Caco-2 (cell line): Measurements from ENCODE around the gene TSHZ2. TPM values are rescaled to one million over a fixed set of nuclear protein-coding genes. Genes with fewer than 3 reads are reported as not detected.

ENCODE experiments used
- BruUV-seq: library from RNA; stranded (reverse); fragments of 400-500 nt; replicated peaks from 2 replicates; lab custom pipeline; 2021; lab: Mats Ljungman, UMichigan
- CTCF ChIA-PET: fragments of 300-600 bp; sonication (Branson Sonifier 250); formaldehyde crosslinking; loops from one replicate; lab custom pipeline; 2022; ENCODE audit warnings: antibody characterized with exemption; lab: Charles Lee
- POLR2A ChIA-PET: fragments of 300-600 bp; sonication (Branson Sonifier 250); formaldehyde crosslinking; loops from one replicate; lab custom pipeline; 2022; ENCODE audit warnings: antibody characterized with exemption; lab: Charles Lee
- DNase-seq, 2 experiments: peaks; one replicate each; pipeline versions ENCODE4 v3.0.0 to v3.0.0-alpha.2; 2020 to 2022
- H3K27me3 ChIP-seq: replicated peaks from 2 replicates; pipeline ENCODE4 v1.6.0; 2011; ENCODE audit warnings: low read length; ENCODE audit not compliant: control insufficient read depth, insufficient read depth
- H3K36me3 ChIP-seq: 2 replicates; pipeline ENCODE4 v1.5.1; 2011; ENCODE audit warnings: low read length; ENCODE audit not compliant: control insufficient read depth, insufficient read depth
- H3K4me1 ChIP-seq: fragments of 250-450 bp; sonication (Bioruptor Pico); 2 replicates; pipeline ENCODE4 v1.5.1; 2020; ENCODE audit warnings: mild to moderate bottlenecking
- H3K4me3 ChIP-seq: 2 replicates; pipeline ENCODE4 v1.5.1; 2011; ENCODE audit warnings: low read depth, mild to moderate bottlenecking, control low read depth, low read length
- H3K9me3 ChIP-seq: fragments of 250-450 bp; sonication (Bioruptor Pico); 2 replicates; pipeline ENCODE4 v1.5.1; 2020; ENCODE audit warnings: mild to moderate bottlenecking, moderate library complexity
- H3K27ac Mint-ChIP-seq: one replicate; pipeline ENCODE4 v1.8.0; 2022; ENCODE audit warnings: mixed read lengths; ENCODE audit not compliant: unreplicated experiment
- H3K27me3 Mint-ChIP-seq: one replicate; pipeline ENCODE4 v1.8.0; 2022; ENCODE audit warnings: mixed read lengths; ENCODE audit not compliant: insufficient read depth, unreplicated experiment
- H3K36me3 Mint-ChIP-seq: one replicate; pipeline ENCODE4 v1.8.0; 2022; ENCODE audit warnings: mild to moderate bottlenecking, mixed read lengths; ENCODE audit not compliant: insufficient read depth, unreplicated experiment
- H3K4me1 Mint-ChIP-seq: one replicate; pipeline ENCODE4 v1.8.0; 2022; ENCODE audit warnings: low read depth, mixed read lengths; ENCODE audit not compliant: unreplicated experiment
- H3K4me3 Mint-ChIP-seq: one replicate; pipeline ENCODE4 v1.8.0; 2022; ENCODE audit warnings: mild to moderate bottlenecking, moderate library complexity, mixed read lengths; ENCODE audit not compliant: unreplicated experiment
- H3K9me3 Mint-ChIP-seq: one replicate; pipeline ENCODE4 v1.8.0; 2022; ENCODE audit warnings: mixed read lengths; ENCODE audit not compliant: unreplicated experiment
- CTCF ChIP-seq, 2 experiments: fragments of 200-600 bp in 1 of 2; IDR thresholded peaks; 1 replicate in 1 of 2; 2 replicates in 1 of 2; pipeline versions ENCODE4 v1.5.1 to v1.8.0; 2011 to 2022; ENCODE audit warnings: antibody characterized with exemption in 1 of 2, control low read depth in 1 of 2, inconsistent platforms in 1 of 2, low read depth in 1 of 2, low read length in 1 of 2, mild to moderate bottlenecking in 1 of 2, moderate library complexity in 1 of 2; ENCODE audit not compliant: insufficient read depth in 1 of 2, severe bottlenecking in 1 of 2, unreplicated experiment in 1 of 2
- intact Hi-C: fragments of 100-400 bp; cut with micrococcal nuclease; formaldehyde crosslinking; loops from one replicate; pipeline ENCODE4 v1.10.0; 2022; ENCODE audit not compliant: unreplicated experiment
- total RNA-seq: library from RNA; stranded (reverse); gene quantifications from 2 replicates; pipeline ENCODE4 v1.2.3, GENCODE V29; 2022

The TSHZ2 gene
- total RNA-seq, 1 experiment from 2014 or later: 0.07 TPM

DNA sequence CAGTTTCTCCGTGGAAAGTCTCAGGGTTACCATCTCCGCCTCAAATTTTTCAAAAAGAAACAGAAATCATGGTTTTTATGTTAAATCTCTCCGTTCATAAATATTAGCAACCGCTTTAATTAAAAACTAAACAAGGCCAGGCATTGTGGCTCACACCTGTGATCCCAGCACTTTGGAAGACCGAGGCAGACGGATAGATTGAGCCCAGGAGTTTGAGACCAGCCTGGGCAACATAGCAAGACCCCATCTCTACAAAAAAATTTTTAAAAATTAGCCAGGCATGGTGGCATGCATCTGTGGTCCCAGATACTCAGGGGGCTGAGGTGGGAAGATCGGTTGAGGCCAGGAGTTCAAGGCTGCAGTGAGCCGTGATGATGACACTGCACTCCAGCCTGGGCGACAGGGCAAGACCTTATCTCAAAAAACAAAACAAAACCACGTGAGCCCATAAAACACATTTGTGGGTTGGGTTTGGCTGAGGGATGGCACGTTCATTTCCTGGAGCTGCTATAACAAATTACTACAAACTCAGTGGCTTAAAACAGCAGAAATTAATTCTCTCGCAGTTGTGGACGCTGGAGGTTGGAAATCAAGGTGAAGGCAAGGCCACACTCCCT, 398.3 kb downstream of the TSHZ2 start:
- BruUV-seq: no TSS peak
- H3K27me3 ChIP-seq: no peaks in the 10 kb centered on the region
- H3K4me3 Mint-ChIP-seq: no peak overlapping the region
- H3K4me1 ChIP-seq: no peaks in the 10 kb centered on the region
- no peaks in the 10 kb centered on the region for H3K9me3 ChIP-seq
- H3K27ac Mint-ChIP-seq: no peak overlapping the region
- H3K27me3 Mint-ChIP-seq: peaks cover 10% of the 10 kb centered on the region
- intact Hi-C loops: no loop called here
- CTCF ChIA-PET: no interaction called here
- no peak for TF ChIP-seq CTCF (IDR thresholded peaks at IDR 0.05; ENCODE audit: insufficient read depth in 1 of 2, low read depth in 1 of 2, low read length in 1 of 2, severe bottlenecking in 1 of 2, unreplicated experiment in 1 of 2)
- no peak for DNase-seq
- POLR2A ChIA-PET: no interaction called here
- no peak overlapping the region for H3K4me3 ChIP-seq
- H3K36me3 Mint-ChIP-seq: no peaks in the 10 kb centered on the region
- no peaks in the 10 kb centered on the region for H3K36me3 ChIP-seq
- no peaks in the 10 kb centered on the region for H3K4me1 Mint-ChIP-seq
- no peaks in the 10 kb centered on the region for H3K9me3 Mint-ChIP-seq

- ChIA-PET CTCF (no interaction called here), POLR2A (no interaction called here)
- H3K36me3 ChIP-seq: no peaks in the 10 kb centered on the region
- no peak for TF ChIP-seq CTCF (IDR thresholded peaks at IDR 0.05; ENCODE audit: insufficient read depth in 1 of 2, low read depth in 1 of 2, low read length in 1 of 2, severe bottlenecking in 1 of 2, unreplicated experiment in 1 of 2)
- no peak overlapping the region for H3K4me3 Mint-ChIP-seq
- H3K36me3 Mint-ChIP-seq: no peaks in the 10 kb centered on the region
- no peak overlapping the region for H3K4me3 ChIP-seq
- H3K4me1 ChIP-seq: no peaks in the 10 kb centered on the region
- H3K4me1 Mint-ChIP-seq: no peaks in the 10 kb centered on the region
- H3K9me3 ChIP-seq: no peaks in the 10 kb centered on the region
- H3K9me3 Mint-ChIP-seq: no peaks in the 10 kb centered on the region
- H3K27ac Mint-ChIP-seq: no peak overlapping the region
- peaks cover 7% of the 10 kb centered on the region for H3K27me3 Mint-ChIP-seq
- BruUV-seq: no TSS peak
- DNase-seq: no peak
- intact Hi-C loops: no loop called here
- H3K27me3 ChIP-seq: no peaks in the 10 kb centered on the region
These were observed 399.1 kb downstream of the TSHZ2 start for GRCh38 chr20:53371216-53371615.

DNA sequence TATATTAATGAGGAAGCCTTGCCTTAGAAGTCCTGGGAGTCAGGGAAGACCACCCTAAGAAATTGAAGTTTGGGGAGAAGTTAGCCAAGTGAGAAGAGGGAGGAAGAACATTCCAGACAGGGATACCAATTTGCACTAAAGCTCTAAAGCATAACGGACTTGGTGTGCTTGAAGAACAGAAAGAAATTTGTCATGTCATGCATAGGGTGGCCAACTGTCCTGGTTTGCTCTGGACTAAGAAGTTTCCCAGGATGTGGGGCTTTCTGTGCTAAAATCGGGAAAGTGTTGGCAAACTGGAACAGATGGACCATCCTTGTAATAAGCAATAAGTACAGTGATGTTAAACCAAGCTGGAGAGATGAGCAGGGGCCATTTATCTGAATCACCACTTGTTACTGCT, 403.9 kb downstream of the TSHZ2 start:
- no TSS peak for BruUV-seq
- intact Hi-C loops: no loop called here
- Histone ChIP-seq H3K27me3 (no peaks in the 10 kb centered on the region), H3K36me3 (no peaks in the 10 kb centered on the region), H3K4me3 (no peak overlapping the region), H3K9me3 (no peaks in the 10 kb centered on the region), H3K4me1 (no peaks in the 10 kb centered on the region)
- H3K4me1 Mint-ChIP-seq: no peaks in the 10 kb centered on the region
- H3K4me3 Mint-ChIP-seq: no peak overlapping the region
- no peaks in the 10 kb centered on the region for H3K36me3 Mint-ChIP-seq
- POLR2A ChIA-PET: no interaction called here
- no peaks in the 10 kb centered on the region for H3K9me3 Mint-ChIP-seq
- CTCF ChIA-PET: no interaction called here
- TF ChIP-seq CTCF (IDR thresholded peaks at IDR 0.05; ENCODE audit: insufficient read depth in 1 of 2, low read depth in 1 of 2, low read length in 1 of 2, severe bottlenecking in 1 of 2, unreplicated experiment in 1 of 2): no peak
- H3K27me3 Mint-ChIP-seq: peaks cover 2% of the 10 kb centered on the region
- no peak overlapping the region for H3K27ac Mint-ChIP-seq
- DNase-seq: no peak
